Activated B cell treated with CpG ODN at 0.5 μM for 24 hours (primary cell): Measurements from ENCODE around the gene BCAS3. TPM values are rescaled to one million over a fixed set of nuclear protein-coding genes. Genes with fewer than 3 reads are reported as not detected.

Source experiments
- ATAC-seq: fragments of 200-7000 bp; cut with Tn5 transposase; one replicate; pipeline ENCODE4 v1.10.0; 2021; ENCODE audit warnings: low read depth, mild to moderate bottlenecking, moderate library complexity
- CTCF ChIA-PET: fragments of 350-600 bp; sonication (Branson Sonifier 250); formaldehyde crosslinking; loops from one replicate; lab custom pipeline; 2021; ENCODE audit warnings: antibody characterized with exemption; lab: Charles Lee
- POLR2A ChIA-PET: fragments of 350-600 bp; sonication (Branson Sonifier 250); formaldehyde crosslinking; loops from one replicate; lab custom pipeline; 2021; ENCODE audit warnings: antibody characterized with exemption; lab: Charles Lee
- DNase-seq: peaks from one replicate; pipeline ENCODE4 v3.0.0; 2022
- H3K27ac Mint-ChIP-seq: one replicate; pipeline ENCODE4 v1.8.0; 2020; ENCODE audit warnings: mixed read lengths
- H3K27me3 Mint-ChIP-seq: one replicate; pipeline ENCODE4 v1.8.0; 2021; ENCODE audit warnings: mixed read lengths
- H3K36me3 Mint-ChIP-seq: one replicate; pipeline ENCODE4 v1.8.0; 2021; ENCODE audit warnings: low read depth, mixed read lengths
- H3K4me1 Mint-ChIP-seq: one replicate; pipeline ENCODE4 v1.8.0; 2021; ENCODE audit warnings: mixed read lengths
- H3K4me3 Mint-ChIP-seq: one replicate; pipeline ENCODE4 v1.8.0; 2020; ENCODE audit warnings: mild to moderate bottlenecking, mixed read lengths
- H3K9me3 Mint-ChIP-seq: one replicate; pipeline ENCODE4 v1.8.0; 2020; ENCODE audit warnings: mixed read lengths
- intact Hi-C: fragments of 100-400 bp; cut with micrococcal nuclease; formaldehyde crosslinking; loops from one replicate; pipeline ENCODE4 v1.15.1; 2024
- total RNA-seq: library from RNA; stranded (reverse); gene quantifications from 2 replicates; pipeline ENCODE4 v1.2.3, GENCODE V29; 2022
- TF ChIP-seq, protein P1 (sequence below): fragments of 200-600 bp; IDR thresholded peaks from one replicate; pipeline ENCODE4 v1.8.0; 2022; ENCODE audit warnings: antibody characterized with exemption, mild to moderate bottlenecking

Gene BCAS3
- total RNA-seq, 1 donor from 2014 or later = 37.5 TPM

DNA sequence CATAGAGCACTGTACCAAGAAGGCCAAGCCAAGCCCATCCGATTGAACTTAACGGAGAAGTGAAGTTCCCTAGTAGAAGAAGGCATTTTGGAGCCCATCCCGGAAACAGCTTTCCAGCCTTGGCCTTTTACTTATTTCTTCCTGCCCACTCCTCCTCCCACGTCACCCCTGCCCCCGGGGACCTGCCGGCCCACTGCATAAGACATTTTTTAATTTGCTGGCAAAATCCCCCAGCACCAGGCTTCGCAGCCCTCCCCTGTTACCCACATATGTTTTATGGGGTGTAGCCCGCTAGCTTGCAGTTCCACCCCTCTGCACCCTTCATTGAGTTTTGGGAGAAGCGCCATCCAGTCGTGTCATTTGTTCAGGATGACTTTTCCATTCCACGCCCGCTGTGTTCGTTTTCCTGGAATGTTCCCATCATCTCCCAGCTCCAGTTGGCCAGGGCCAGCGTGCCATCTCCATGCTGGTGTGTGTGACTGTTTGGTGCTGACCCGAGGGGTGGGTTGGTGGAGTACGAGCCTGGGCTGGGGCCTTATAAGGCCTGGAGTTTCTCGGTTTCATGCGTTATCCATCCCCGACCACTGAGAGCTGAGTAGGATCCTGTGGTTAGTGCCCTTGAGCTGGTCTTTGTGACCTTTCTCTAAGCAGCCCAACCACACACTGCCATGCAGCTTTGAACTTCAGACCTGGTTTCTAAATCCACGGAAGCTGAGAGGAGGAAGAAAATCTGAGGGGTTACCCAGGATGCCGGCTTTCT is 702.0 kb downstream of the BCAS3 start:
- TF ChIP-seq, protein P1, sequence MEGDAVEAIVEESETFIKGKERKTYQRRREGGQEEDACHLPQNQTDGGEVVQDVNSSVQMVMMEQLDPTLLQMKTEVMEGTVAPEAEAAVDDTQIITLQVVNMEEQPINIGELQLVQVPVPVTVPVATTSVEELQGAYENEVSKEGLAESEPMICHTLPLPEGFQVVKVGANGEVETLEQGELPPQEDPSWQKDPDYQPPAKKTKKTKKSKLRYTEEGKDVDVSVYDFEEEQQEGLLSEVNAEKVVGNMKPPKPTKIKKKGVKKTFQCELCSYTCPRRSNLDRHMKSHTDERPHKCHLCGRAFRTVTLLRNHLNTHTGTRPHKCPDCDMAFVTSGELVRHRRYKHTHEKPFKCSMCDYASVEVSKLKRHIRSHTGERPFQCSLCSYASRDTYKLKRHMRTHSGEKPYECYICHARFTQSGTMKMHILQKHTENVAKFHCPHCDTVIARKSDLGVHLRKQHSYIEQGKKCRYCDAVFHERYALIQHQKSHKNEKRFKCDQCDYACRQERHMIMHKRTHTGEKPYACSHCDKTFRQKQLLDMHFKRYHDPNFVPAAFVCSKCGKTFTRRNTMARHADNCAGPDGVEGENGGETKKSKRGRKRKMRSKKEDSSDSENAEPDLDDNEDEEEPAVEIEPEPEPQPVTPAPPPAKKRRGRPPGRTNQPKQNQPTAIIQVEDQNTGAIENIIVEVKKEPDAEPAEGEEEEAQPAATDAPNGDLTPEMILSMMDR = no peak
- Mint-ChIP-seq H3K4me3 (no peak overlapping the region), H3K36me3 (peaks cover 1% of the 10 kb centered on the region), H3K27me3 (no peaks in the 10 kb centered on the region), H3K4me1 (no peaks in the 10 kb centered on the region), H3K27ac (no peak overlapping the region), H3K9me3 (no peaks in the 10 kb centered on the region)
- ATAC-seq (no peak), DNase-seq (no peak)
- POLR2A ChIA-PET = no interaction called here
- CTCF ChIA-PET = no interaction called here
- intact Hi-C loops = no loop called here

DNA sequence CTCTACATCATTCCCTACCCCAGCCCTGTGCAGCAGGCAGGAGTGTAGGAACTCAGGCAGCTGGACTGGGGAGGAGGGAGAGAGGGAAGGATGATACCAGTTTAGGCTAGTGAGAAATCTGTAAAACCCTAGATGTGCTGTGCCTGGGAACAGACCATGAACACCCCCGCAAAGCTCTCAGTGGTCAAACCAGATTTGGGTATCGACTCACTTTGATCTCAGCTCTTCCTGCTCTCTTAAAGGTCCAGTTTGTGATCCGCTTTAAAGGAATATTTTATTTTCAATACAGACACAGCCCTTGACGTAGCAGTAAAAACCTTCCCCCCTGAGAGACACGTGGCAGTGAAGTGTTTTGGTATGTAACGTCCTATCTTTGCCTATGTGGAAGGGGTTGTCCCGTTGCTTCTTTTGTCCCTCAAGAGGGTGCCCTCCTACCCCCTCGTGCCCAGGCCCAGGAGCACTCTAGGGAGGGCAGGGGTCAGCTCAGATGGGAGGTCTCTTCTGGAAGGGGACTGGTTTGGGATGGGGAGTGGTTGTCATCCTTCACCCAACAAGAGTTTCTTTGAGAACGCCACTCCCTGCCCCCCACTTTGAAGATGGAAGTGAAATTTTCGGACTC is 702.7 kb downstream of the BCAS3 start:
- ATAC-seq (no peak), DNase-seq (no peak)
- H3K9me3 Mint-ChIP-seq = no peaks in the 10 kb centered on the region
- no peaks in the 10 kb centered on the region for H3K4me1 Mint-ChIP-seq
- intact Hi-C loops = no loop called here
- TF ChIP-seq, protein P1 = no peak
- ChIA-PET CTCF (no interaction called here), POLR2A (no interaction called here)
- H3K4me3 Mint-ChIP-seq = no peak overlapping the region
- no peaks in the 10 kb centered on the region for H3K27me3 Mint-ChIP-seq
- H3K36me3 Mint-ChIP-seq = peaks cover 1% of the 10 kb centered on the region
- H3K27ac Mint-ChIP-seq = no peak overlapping the region

DNA sequence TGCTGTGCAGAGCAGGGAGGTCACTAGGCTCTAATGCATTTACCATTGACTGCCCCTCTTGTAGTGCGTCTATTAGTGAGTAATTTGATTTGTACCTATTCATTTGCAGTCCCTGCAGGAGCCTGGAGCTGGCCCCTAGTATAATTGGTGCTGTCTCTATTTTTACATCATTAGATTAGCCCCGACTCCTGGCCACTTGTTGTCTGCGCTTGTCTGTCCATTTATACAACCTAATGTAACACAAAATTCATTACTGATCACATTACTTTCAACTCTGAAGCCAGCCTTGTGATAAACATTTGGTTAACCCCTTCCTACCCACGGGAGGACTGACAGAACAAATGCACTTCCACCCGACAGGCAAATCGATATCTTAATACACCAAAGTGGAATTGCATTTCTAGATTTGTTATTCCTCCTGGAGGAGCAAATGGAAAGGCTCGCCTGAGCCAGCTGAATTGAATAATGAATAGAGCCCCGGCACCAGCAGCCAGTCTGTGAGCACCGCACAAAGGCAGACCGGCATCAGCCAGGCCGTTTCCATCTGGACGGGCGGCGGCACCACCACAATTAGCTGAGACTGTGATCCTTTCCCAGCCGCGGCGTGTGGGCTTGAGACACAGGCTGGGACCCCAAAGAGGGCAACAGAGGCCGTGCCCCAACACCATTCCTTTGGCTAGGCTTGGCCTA is 703.3 kb downstream of the BCAS3 start:
- no peak overlapping the region for H3K4me3 Mint-ChIP-seq
- CTCF ChIA-PET = no interaction called here
- no peaks in the 10 kb centered on the region for H3K9me3 Mint-ChIP-seq
- no peak for DNase-seq
- H3K4me1 Mint-ChIP-seq = no peaks in the 10 kb centered on the region
- peaks cover 1% of the 10 kb centered on the region for H3K36me3 Mint-ChIP-seq
- intact Hi-C loops = no loop called here
- no peak for ATAC-seq
- H3K27me3 Mint-ChIP-seq = no peaks in the 10 kb centered on the region
- no peak overlapping the region for H3K27ac Mint-ChIP-seq
- POLR2A ChIA-PET = no interaction called here
- TF ChIP-seq, protein P1 = no peak

DNA sequence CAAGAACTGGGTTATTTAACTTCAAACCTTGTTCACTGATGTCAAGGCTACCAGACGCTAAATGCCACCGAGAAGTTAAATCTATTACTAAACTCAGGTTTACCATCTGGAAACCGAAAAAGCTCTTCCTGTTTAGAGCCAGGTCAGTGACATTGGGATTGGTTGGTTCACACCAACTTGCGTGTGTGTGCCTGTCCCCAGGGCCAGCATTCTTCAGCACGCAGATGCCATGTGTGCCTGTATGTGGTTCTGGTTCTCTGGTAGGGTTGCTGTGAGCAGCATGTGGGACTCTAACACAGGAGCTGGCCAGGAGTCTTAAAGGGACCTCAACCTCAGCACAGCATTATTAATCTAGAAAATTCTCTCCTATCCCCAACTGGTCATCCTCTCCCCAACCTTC is 703.9 kb downstream of the BCAS3 start:
- TF ChIP-seq, protein P1 = no peak
- Mint-ChIP-seq H3K4me1 (no peaks in the 10 kb centered on the region), H3K36me3 (peaks cover 1% of the 10 kb centered on the region), H3K4me3 (no peak overlapping the region), H3K27ac (no peak overlapping the region), H3K9me3 (no peaks in the 10 kb centered on the region), H3K27me3 (no peaks in the 10 kb centered on the region)
- ATAC-seq (no peak), DNase-seq (no peak)
- ChIA-PET POLR2A (no interaction called here), CTCF (no interaction called here)
- intact Hi-C loops = no loop called here
